Limb (tissue), 2 donors: Measurements from ENCODE around the gene WDR5.

Experiments used
- DNase-seq, 2 donors: peaks; one replicate each; pipeline ENCODE4 v3.0.0-alpha.2; 2016; ENCODE audit errors: extremely low spot score in 2 of 2

WDR5 gene

DNA sequence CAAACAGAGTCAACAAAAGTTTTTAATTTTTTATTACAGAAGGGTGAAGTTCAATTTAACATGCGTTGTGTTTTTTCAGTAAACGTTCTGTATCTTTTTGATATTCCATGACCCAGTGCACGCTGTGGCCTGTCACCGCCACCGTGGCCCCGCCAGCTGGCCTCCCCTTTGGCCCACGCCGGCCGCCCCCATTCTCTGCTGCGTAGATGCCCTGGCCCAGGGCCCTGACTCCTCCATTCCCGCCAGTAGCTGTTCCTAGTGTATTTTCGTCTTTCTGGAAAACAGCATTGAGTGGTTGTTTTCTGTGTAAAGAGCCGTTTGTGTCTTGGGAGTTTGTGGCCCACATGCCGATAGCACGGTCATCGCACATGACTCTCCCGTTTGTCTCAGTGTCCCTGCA, 22.4 kb downstream of the WDR5 start:
- no peak for DNase-seq

DNA sequence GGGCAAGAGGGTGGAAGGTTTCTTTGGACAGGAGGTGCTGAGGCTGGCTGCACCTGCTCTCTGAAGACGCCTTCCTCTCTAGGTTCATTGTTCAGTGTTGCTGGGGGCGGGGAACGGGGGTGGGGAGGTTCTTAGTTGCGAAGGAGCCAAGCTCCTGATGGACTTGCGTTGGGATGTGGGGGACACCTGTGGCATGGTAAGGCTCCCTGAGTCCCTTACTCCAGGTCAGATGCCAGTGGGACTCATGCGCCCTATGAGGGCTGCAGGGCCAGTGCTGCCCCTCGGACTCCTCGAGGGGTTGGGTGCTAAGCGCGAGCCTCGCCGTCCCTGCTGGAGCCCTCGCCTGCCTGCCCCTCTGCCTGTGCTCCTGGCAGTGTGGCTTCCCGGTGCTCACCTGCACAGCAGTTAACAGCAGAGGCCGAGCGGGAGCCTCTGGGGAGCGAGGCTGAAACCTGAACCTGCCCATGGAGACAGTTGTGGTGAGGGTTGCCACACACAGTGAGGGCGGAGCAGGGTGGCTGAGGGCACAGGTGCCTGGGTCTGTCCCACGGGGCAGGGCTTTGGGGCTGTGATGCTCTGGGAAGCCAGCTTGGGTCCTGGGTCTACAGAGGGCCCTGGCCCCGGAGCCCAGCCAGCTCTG, 23.0 kb downstream of the WDR5 start:
- DNase-seq = no peak

- DNase-seq = no peak
These were observed 23.8 kb downstream of the WDR5 start for GRCh38 chr9:134159566-134160245.

GRCh38 chr9:134161647-134162046, 25.8 kb downstream of the WDR5 start:
- DNase-seq = no peak

- no peak for DNase-seq
These were observed 26.4 kb downstream of the WDR5 start for GRCh38 chr9:134162212-134162775.

DNA sequence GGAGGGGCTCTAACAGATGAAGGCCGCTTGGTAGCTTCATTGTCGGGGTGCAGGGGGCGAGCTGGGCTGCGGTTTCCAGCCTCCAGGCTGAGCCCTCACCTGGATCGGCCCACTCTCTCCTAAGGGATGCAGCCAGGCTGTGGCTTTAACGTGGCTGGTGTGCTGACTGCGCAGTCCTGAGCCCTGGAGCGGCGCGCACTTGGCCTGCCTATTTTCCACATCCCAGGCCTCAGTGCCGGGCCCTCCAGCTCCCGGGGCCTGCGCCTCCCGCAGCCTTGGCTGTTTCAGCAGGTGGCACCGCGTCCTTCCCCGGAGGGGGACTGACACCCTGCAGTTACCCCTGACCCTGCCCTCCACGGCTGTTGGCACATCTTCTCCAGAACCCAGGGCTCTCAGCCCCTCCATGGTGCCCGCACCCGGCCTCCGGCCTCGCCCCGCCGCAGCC, 27.1 kb downstream of the WDR5 start:
- DNase-seq = no peak

DNA sequence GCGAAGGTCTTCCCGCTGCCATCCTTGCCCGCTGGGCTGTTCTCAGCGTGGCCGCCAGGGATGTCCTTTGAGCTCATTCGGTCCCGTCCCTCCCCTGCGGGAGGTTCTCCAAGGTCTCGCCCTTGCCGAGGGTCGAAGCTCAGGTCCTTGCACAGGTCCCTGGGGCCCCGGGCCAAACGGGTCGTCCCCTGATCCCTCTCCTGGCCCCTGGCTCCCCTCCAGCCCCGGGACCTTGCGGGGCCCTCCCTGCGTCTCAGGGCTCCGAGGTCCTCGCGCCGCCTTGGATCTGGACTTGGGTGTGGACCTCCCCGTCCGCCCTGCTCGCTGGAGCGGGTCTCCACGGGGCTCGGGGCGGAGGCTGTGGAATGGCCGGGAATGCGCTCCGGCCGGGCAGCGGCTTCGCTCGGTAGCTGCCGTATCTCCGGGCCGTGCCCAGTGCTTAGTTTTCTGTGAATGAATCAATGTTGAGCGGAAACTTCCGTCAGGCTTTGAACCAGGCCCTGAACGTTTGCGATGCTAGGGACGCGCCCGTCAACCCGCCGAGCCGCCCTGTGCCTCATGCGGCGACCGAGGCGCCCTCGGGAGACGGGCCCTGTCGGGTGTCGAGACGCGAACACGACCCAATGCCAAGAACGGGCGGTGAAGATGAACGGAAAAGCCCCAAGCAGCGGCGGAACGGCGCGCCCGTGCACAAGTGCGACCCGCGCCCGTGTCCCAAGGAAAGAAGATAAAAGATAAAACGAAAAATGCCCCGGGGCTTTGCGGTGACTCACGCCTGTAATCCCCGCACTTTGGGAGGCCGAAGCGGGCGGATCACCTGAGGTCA, 27.7 kb downstream of the WDR5 start:
- DNase-seq = peak in 1 of 2 donors; percentile 77

GRCh38 chr9:134164879-134165278, 29.0 kb downstream of the WDR5 start:
- DNase-seq = no peak

GRCh38 chr9:134165357-134166315, 29.8 kb downstream of the WDR5 start:
- DNase-seq = peak in 1 of 2 donors; percentile 68

DNA sequence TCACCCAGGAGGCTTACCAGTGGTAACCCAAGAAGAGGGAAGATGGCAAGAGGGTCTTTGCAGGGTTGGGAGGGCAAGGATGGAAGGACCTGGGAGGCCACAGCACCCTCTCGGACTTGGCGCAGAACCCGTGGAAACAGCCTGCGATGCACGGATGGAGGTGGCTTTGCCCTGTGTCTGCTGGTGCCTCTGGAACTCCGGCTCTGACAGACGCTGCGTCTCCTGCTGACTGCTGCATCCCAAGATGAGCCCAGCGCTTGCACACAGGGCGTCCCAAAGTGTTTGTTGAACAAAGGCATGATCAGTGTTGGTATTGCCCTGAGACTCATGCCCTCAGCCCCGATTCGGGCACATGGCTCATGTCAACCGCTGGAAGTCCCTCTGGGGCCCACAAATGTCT, 30.5 kb downstream of the WDR5 start:
- DNase-seq = no peak

- DNase-seq = no peak
These were observed 31.6 kb downstream of the WDR5 start for GRCh38 chr9:134167530-134167931.

DNA sequence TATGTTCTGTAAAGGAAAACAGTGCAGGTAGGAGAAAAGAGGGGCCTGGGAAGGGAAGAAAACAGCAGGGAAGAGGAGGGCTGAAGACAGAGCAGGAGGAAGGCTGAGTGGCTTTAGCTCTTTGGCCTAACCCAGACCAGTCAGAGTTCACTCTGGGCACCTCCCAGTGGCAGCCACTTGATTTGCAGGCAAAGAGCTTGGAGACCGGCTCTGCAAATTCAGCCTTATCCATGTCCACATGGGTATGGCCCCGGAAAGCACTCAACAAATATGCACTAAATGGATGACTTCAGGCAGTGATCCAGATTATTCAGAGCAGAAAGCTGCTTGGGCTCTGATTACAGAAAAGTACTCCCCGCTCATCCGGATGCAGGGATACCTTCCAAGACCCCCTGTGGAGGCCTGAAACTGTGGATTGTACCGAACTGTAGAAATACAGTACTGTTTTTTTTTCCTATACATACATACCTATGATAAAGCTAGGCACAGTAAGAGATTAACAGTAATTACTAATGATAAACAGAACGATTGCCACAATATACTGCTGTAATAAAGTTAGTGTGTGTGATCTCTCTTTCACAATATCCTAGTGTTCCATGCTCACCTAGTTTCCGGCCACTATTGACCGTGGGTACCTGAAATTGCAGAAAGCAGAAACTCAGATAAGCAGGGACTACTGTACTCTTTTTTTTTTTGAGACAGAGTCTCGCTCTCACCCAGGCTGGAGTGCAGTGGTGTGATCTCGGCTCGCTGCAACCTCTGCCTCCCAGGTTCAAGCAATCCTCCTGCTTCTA, 33.1 kb downstream of the WDR5 start:
- DNase-seq = no peak

DNA sequence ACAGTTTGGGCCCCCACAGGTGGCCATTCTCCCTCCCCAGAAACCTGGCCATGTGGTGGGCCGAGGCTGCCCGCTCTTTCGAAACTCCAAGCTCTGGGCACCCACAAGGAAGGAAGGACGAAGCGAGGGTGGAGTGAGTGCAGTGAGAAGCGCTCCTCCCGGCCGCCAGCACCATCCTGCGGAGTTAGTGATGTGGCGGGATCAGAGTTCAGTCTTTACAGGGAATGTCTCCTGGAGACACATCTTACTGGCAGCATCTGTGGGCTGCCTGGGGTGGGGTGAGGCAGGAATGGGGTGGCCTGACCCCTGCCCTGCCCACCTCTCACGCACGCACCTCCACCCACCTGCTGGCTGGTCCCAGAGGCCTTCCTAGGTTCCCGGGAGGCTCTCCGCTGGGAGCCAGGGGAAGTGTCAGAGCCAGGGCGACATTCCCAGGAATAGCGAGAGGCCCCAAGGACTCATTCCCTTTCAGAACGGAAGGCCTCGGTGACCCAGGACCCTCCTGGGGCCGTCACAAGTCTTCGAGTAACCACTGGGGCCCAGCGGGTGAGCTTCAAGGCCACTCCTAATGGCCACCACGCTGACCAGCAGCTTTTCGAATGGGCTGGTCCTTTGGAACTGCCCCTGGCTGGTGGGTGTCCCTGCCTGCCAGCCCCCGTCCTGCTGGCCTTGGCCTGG, 34.0 kb downstream of the WDR5 start:
- no peak for DNase-seq

DNA sequence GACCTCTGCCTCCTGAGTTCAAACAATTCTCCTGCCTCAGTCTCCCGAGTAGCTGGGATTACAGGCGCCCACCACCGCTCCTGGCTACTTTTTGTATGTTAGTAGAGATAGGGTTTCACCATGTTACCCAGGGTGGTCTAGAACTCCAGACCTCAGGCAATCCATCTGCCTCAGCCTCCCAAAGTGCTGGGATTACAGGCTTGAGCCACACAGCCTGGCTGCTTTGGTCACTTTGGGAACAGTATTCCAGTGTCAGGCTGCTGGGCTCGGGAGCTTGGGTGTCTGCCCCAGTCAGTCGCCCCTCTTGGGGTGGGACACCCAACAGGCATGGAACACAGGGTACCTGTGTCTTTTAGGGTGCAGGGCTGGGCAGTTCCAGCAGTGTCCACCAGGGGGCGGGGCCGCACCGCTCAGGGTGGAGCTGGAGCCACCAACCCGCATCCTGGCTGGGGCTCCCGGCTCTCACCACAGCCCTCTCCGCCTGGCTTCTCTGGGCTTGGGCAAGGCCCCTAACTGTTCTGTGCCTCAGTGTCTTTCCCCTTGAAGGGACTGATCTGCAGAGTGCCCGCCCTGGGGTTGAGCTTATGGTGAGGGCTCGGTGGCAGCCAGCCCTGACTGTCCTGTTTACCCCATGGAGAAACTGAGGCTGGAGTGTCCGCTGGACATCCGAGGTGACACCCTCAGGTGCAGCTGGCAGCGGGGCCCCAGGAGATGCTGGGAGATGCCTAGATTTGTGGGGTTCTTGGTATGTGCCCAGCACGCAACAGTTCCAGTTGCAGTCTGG, 34.8 kb downstream of the WDR5 start:
- no peak for DNase-seq

DNA sequence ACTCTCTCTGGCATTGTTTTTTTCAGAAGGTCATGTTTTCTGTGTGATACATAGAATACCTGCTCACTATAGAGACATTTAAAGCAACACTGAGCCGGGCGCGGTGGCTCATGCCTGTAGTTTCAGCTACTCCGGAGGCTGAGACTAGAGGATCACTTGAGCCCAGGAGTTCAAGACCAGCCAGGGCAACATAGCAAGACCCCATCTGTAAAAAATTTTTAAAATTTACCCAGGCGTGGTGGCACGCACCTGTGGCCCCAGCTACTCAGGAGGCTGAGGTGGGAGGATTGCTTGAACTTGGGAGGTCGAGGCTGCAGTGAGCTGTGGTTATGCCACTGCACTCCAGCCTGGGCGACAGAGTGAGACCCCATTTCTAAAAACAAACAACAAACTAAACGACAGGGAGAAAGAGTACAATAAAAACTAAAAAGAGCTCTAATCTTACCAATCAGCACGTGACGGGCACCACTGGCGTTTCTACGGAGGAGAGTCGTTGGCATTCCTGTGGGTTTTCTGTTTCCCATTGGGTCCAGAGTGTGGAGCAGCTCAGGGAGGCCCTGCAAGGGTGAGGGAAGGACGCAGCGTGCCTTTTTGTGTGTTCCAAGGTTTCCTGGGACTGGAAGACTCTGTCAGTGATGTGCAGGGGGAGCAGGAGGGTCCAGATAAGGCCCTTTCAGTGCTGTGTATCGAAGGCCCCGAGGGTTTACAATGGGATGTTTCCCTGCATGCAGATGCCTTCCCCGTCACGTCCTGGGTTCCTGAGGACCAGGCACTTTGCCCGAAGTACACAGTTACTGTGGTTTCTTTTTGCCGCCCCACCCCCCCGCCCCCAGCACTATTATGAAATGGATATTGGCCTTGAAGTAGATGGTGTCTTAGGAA, 35.7 kb downstream of the WDR5 start:
- DNase-seq = no peak

GRCh38 chr9:134172198-134173126, 36.6 kb downstream of the WDR5 start:
- no peak for DNase-seq
